ENCODE measurements around the gene NFATC1. TPM values are rescaled to one million over a fixed set of nuclear protein-coding genes. Genes with fewer than 3 reads are reported as not detected.

NFATC1 gene
- total and polyA plus RNA-seq, 8 donors: 3.4 to 7.9 (median 4.4) TPM

GRCh38 chr18:79510731-79511241 is 115.1 kb downstream of the NFATC1 start:
- no peak for FAIRE-seq
- intact Hi-C loops (cut with DNase I): no loop called here
- WGBS, 2 donors: 81 to 86% methylated on average over 36 of the region's 36 CpGs
- no peak for TF ChIP-seq CTCF (IDR thresholded peaks at IDR 0.05)
- DNase-seq: peak in 2 of 6 donors; percentile 4 to 52
- Histone ChIP-seq H3K4me1 (peaks cover 0 to 11% (median 0%) of the 10 kb centered on the region in 3 donors), H3K9me3 (no peaks in the 10 kb centered on the region), H3K27me3 (no peaks in the 10 kb centered on the region), H3K4me3 (no peak overlapping the region), H3K27ac (no peak overlapping the region), H3K36me3 (no peaks in the 10 kb centered on the region)
- no peak for ATAC-seq

GRCh38 chr18:79511271-79511670 is 115.5 kb downstream of the NFATC1 start:
- Histone ChIP-seq H3K9me3 (no peaks in the 10 kb centered on the region), H3K27ac (no peak overlapping the region), H3K36me3 (no peaks in the 10 kb centered on the region), H3K4me3 (no peak overlapping the region), H3K4me1 (peaks cover 0 to 11% (median 0%) of the 10 kb centered on the region in 3 donors), H3K27me3 (no peaks in the 10 kb centered on the region)
- ATAC-seq (no peak), FAIRE-seq (no peak), DNase-seq (peak in 2 of 6 donors; percentile 6 to 34)
- 81 to 85% methylated on average over 20 to 21 of the region's 21 CpGs for WGBS, 2 donors
- no peak for TF ChIP-seq CTCF (IDR thresholded peaks at IDR 0.05)
- intact Hi-C loops (cut with DNase I): no loop called here

- no peak for FAIRE-seq
- H3K27ac ChIP-seq: no peak overlapping the region
- no peaks in the 10 kb centered on the region for H3K27me3 ChIP-seq
- intact Hi-C loops (cut with DNase I): no loop called here
- peak in 3 of 6 donors; percentile 0 to 43 (median 14) for DNase-seq
- TF ChIP-seq CTCF (IDR thresholded peaks at IDR 0.05): no peak
- WGBS, 2 donors: 83 to 91% methylated on average over 31 to 32 of the region's 32 CpGs
- peaks cover 0 to 11% (median 0%) of the 10 kb centered on the region in 3 donors for H3K4me1 ChIP-seq
- H3K4me3 ChIP-seq: no peak overlapping the region
- no peak for ATAC-seq
- H3K36me3 ChIP-seq: no peaks in the 10 kb centered on the region
- no peaks in the 10 kb centered on the region for H3K9me3 ChIP-seq
These were observed 116.1 kb downstream of the NFATC1 start for GRCh38 chr18:79511671-79512301.

GRCh38 chr18:79512461-79513380 is 117.0 kb downstream of the NFATC1 start:
- intact Hi-C loops (cut with DNase I): no loop called here
- ATAC-seq: no peak
- no peaks in the 10 kb centered on the region for H3K9me3 ChIP-seq
- no peak overlapping the region for H3K4me3 ChIP-seq
- no peaks in the 10 kb centered on the region for H3K27me3 ChIP-seq
- 90 to 91% methylated on average over 54 of the region's 54 CpGs for WGBS, 2 donors
- no peak overlapping the region for H3K27ac ChIP-seq
- peaks cover 0 to 3% (median 0%) of the 10 kb centered on the region in 3 donors for H3K4me1 ChIP-seq
- no peak for FAIRE-seq
- no peak for TF ChIP-seq CTCF (IDR thresholded peaks at IDR 0.05)
- peak in 2 of 6 donors; percentile 1 to 46 for DNase-seq
- H3K36me3 ChIP-seq: no peaks in the 10 kb centered on the region
